ENCODE measurements around the gene CORO2A.

DNA sequence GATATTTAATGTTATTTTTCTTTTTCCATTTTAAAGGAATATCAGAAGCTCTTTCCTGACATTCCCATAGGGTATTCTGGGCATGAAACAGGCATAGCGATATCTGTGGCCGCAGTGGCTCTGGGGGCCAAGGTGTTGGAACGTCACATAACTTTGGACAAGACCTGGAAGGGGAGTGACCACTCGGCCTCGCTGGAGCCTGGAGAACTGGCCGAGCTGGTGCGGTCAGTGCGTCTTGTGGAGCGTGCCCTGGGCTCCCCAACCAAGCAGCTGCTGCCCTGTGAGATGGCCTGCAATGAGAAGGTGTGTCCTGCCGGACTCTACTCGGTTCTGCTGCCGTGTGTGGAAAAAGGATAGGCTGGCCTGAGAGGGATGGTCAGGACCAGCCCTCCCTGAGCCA, 111.7 kb downstream of the CORO2A start:
- TF ChIP-seq POLR2AphosphoS5 (IDR thresholded peaks at IDR 0.05) (no peak), POLR2A (IDR thresholded peaks at IDR 0.05) (no peak)
- TF ChIP-seq, protein P1, sequence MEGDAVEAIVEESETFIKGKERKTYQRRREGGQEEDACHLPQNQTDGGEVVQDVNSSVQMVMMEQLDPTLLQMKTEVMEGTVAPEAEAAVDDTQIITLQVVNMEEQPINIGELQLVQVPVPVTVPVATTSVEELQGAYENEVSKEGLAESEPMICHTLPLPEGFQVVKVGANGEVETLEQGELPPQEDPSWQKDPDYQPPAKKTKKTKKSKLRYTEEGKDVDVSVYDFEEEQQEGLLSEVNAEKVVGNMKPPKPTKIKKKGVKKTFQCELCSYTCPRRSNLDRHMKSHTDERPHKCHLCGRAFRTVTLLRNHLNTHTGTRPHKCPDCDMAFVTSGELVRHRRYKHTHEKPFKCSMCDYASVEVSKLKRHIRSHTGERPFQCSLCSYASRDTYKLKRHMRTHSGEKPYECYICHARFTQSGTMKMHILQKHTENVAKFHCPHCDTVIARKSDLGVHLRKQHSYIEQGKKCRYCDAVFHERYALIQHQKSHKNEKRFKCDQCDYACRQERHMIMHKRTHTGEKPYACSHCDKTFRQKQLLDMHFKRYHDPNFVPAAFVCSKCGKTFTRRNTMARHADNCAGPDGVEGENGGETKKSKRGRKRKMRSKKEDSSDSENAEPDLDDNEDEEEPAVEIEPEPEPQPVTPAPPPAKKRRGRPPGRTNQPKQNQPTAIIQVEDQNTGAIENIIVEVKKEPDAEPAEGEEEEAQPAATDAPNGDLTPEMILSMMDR (IDR thresholded peaks at IDR 0.05), result no peak
